ENCODE data around the gene IGFBPL1.
A peak's percentile ranks its signal among the peaks of the same experiment; 100 is the strongest.

Gene IGFBPL1, protein sequence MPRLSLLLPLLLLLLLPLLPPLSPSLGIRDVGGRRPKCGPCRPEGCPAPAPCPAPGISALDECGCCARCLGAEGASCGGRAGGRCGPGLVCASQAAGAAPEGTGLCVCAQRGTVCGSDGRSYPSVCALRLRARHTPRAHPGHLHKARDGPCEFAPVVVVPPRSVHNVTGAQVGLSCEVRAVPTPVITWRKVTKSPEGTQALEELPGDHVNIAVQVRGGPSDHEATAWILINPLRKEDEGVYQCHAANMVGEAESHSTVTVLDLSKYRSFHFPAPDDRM

DNA sequence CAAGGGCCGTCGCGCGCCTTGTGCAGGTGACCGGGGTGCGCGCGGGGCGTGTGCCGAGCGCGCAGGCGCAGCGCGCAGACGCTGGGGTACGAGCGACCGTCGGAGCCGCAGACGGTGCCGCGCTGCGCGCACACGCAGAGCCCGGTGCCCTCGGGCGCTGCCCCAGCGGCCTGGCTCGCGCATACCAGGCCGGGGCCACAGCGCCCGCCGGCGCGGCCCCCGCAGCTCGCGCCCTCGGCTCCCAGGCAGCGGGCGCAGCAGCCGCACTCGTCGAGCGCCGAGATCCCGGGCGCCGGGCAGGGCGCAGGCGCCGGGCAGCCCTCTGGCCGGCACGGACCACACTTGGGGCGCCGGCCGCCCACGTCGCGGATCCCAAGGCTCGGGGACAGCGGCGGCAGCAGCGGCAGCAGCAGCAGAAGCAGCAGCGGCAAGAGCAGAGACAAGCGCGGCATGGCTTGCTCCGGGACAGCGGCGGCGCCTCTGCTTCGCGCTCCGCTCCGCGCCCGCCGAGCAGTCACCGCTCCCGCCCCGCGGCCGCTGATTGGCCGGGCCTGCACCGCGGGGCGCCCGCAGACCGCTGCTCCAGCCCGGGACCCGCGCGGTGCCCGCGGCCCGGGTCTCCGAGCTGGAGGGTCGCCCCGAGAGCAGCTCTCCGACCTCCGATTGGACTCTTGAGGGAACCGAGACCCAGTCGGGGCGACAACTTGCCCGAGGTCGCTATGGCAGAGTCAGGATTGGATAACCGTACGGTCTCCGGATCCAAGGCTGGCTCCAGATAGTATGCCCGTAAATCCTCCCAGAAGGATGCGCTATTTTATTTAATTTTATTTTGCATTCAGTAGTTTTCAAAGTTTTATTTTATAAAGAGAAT is at the start of gene IGFBPL1:
TSS of gene IGFBPL1 (minus strand) at position 482 of the 871 bp plus-strand sequence. CDS start at position 452, 30 bp downstream.
- DNase-seq = peak; percentile 83

DNA sequence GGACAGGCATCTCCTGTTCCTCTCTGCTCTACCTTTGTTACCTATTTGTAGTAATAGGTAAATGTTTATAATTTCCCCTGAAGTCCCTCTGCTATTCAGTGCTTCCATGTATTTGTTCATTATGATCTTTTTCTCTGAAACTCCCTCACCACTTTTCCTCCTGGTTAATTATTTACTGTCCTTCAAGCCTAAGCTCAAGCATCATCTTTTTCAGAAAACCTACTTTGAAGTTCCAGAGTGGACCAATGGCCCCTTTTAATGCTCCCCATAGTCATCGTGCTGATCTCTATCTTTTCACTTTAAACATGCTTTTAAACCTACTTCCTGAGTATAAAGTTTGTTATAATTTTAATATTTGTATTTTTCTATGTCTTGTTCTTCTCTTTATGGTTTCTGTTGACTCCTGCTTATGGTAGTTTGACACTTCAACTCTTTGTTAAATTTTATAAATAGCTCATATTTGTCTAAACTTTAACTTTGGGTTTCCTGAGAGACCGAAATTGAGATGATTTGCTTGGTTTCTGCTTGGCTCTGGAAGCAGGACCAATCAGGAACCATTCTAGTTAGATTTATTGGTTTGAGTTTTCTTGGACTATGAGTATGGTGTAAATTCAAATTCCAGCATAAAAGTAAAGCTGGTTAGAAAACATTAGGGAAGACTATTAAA is 48.5 kb upstream of the IGFBPL1 start:
- DNase-seq = peak; percentile 68

DNA sequence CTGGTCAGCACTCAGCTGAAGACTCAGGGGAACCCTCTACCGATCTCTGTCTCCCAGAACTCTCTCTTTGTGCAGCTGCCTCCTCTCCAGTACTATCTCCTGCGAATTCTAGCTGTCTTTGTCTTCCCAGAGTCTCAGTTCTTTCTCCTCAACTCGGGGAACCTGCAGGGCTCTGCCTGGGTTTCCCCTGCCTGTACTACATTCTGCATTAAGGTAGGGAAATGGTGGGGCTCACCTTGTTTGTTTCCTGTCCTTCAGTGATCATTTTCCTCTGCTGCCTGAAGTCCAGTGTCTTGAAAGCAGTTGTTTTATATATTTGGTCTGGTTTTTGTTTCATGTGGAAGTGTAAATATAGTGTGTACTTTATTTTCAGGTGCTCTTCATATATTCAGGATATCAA is 43.1 kb upstream of the IGFBPL1 start:
- peak; percentile 48 for DNase-seq

DNA sequence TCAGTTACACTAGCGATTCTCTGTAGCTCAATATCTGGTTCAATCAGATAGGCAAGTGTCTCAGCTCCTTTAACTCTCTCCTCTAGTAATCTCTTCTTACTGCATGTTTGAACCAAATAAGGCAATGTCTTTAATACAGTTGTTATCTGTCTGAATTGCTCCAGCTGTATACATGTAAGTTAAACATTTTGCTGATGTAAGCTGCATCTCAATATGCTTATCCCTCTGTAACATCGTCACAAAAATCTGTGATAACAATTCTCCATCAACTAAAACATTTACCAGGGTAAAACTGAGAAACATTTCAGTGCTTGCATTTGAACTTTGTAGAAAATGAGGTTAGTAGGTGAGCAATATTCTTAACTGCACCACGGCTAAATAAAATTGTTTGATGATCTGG is 29.6 kb upstream of the IGFBPL1 start:
- no peak for DNase-seq

DNA sequence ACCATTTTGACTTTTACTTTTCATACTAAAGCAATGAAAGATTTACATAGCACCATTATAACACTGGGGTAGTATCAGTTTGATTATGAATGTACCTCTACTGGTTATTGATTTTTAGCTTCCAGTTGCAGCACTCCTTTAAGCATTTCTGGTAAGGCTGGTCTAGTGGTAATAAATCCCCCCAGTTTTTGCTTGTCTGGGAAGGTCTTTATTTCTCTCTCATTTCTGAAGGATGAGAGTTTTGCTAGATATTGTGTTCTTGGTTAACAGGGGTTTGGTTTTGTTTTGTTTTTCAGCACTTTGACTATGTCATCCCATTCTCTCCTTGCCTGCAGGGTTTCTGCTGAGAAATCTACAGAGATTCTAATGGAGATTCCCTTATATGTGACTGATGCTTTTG is 26.9 kb upstream of the IGFBPL1 start:
- no peak for DNase-seq

DNA sequence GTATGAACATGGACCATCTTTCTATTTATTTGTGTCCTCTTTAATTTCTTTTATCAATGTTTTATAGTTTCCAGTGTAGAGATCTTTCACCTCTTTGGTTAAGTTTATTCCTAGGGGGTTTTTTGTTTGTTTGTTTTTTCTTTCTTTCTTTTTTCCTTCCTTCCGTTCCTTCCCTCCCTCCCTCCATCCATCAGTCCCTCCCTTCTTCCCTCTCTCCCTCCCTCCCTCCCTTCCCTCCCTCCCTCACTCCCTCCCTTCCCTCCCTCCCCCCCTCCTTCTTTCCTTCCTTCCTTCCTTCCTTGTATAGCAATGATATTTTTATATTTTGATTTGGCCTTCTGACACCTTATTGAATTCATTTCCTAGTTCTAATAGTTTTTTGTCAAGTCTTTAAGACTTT is 23.4 kb upstream of the IGFBPL1 start:
- no peak for DNase-seq

DNA sequence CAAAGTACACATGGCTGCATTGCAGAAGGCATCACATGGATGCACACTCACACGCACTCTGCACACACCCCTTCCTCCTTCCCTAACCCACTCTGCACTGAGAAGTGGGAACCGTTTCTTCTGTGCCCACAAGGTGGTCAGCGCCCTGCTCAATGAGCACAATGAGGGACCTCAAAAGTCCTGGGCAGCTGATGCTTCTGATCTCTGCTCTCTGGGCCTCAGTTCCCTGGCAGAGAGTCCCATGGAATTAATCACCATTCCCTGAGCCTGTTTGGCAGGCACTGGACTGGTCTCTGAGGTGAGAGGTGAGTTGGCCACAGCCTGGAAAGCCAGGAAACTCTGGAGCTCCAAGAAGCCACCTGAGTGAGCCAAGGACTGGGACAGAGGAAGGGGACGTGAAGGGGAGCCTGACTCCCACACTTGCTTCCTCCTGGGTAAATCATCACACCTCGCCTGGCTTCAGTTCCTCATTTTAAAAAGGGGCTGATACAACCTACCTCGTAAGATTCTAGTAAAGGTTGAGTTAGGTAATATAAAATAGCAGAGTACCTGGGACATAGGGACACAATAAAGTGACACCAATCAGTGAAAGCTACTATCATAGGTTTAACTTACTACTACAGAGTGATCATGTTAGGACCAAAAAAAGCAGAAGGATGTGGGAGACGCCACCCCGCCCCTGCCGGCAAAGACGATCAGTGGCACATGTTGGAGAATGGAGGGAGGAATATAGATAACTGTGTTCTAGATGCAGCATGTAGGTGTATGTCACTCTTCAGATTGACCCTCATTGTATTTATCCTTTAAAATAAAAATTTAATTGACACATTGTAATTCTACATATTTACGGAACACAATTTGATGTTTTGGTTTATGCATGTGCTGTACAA is 21.1 kb upstream of the IGFBPL1 start:
- no peak for DNase-seq

DNA sequence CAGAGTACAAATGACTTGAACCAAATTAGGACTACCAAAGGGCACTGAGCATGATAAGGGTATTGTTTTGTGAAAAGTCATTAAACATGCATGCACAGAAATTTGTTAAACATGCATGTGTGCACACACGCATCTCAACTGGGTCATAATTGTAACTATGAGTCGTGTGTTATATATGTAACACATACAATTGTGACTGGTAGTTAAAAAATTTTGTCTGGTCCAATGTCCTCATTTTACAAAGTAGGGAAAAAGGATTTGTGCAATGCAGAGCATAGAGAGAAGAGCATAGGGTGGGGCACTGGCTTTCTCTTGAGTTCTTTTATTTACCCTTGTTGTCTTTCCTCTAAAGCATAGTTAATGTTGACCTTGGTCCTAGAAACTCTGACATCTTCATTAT is 19.3 kb upstream of the IGFBPL1 start:
- DNase-seq = peak; percentile 43

DNA sequence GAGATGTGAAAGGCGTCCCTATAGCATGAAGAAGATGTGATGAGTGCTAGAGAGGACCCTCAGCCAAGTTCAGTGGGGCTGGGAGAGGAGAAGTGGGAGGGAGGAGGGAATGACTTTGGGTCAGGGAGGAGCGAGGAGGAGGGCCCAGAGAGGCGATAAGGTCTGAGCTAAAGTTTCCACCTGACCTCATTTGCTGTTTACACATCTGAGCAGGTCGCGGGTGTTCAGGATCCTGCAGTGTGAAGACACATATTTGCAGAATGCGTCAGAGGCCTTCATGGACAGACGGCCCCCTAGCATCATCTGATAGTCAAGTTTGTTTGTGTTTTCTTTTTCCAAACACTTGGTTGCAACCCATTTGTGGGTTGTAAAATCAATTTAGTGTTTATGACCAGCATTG is 18.9 kb upstream of the IGFBPL1 start:
- DNase-seq = peak; percentile 89

DNA sequence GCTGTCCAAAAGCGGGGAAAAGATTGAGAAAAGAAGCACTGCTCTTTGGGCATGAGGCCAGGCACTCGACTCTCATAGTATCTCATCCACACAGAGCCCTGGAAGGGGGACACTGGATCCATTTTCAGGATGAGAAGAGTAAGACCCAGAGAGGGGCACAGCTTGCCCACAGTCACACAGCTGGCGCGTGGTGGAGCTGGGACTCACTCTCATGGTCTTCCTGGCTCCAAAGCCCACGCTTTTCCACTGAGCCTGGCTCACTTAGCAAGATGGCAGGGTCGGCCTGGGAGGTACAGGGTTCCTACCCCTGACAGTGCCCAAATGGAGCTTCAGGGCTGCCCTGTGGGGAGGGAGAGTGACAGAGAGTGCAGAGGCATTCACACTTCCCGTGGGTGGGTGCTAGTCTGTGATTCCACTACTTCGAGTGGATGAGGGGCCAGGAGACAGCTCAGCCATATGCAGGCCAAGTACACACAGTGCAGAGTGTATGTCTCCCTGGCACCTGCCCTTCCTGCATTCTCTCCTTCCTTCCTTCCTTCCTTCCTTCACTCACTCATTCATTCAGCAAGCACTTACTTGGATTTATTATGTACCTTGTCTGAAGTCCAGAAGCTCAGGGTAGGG is 18.3 kb upstream of the IGFBPL1 start:
- peak; percentile 43 for DNase-seq

DNA sequence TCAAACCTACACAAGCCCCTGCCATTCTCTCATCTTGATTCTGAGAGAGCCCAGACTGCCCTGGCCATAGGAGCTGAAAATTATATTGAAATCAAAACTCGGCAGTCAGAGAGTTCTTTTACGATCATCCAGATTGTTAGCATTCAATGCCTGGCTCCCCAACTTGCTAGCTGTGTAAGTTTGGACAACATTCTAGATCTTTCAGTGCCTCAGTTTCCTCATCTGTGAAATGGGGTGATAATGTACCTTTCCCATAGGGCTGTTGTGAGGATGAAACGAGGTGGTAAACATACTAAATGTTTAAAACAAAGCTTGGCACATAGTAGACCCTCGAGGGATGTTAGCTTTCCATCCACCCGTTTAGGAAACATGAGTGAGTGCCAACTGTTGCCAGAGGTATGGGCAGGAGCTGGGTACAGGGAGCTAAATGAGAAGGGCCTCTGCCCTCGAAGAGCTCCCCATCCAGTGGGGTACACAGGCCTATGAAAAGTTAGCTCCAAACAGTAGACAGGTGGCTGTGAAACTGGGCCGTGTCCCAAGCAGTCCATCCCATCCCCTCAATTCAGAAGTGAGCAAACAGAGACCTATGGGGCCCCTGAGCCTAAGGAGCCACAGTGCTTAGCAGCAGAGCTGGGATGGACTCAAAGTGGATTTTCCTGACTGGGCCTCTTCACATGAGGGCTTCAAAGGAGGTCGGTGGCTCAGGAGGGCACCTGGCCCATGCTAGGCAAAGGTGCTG is 17.3 kb upstream of the IGFBPL1 start:
- peak; percentile 3 for DNase-seq

DNA sequence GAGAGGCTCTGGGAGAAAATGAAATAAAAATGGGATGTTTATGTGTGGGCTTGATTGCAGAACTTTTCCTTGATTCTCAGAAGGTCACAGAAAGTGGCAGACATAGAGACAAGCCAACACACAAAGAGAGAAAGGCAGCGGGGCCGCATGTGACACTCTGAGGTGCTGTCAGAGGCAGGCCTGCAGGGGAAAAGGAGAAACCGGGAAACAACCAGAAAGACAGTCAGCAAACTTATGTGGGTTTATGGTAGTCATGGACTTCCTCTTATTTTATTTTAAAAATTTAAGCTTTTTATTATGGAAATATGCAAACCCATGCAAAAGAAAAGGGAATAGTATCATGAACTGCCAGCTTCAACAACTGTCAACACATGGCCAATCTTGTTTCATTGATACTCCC is 16.3 kb upstream of the IGFBPL1 start:
- DNase-seq = no peak

DNA sequence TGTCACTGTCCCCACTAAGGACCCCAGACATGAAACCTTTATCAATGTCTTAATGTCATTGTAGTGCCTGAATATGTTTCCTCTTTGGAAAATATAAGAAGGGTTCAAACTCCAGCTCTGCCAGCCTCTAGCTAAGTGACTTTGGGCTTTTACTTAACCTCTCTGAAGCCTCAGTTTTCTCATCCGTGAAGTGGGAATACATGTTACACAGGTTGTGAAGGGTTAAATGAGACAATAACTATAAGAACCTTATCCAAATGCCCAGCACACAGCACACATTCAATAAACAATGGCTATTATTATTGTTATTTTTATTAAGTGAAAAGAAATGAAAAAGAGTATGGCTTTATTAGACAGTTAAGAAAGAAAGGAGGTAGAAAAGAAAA is 15.7 kb upstream of the IGFBPL1 start:
- DNase-seq = no peak

DNA sequence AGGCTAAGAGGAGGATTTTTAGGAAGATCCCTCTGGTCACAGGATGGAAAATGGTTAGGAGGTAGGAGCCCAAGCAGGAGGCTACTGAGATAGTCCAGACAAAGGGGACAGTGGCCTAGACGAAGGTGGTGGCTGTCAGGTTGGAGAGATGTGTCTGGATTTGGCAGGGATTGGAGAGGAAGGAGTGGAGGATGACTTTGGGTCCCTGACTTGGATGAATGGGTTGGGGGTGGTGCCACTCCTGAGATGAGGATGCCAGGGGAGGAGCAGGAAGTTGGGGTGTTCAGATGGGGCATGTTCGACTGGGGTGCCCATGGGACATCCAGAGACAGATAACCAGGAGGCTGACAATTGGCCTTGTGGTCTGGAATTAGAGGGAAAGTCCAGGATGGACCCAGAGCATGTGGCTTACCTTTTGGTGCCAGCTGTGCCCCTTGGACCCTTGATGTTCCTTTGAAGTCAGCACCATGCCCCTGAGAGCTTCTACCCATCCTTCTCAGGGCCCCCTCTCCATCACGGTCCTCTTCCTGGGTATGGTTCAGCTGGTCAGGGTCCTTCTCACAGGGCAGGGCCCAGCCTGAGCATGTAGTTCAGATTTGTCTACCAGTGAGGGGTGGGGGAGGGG is 15.1 kb upstream of the IGFBPL1 start:
- DNase-seq = no peak

DNA sequence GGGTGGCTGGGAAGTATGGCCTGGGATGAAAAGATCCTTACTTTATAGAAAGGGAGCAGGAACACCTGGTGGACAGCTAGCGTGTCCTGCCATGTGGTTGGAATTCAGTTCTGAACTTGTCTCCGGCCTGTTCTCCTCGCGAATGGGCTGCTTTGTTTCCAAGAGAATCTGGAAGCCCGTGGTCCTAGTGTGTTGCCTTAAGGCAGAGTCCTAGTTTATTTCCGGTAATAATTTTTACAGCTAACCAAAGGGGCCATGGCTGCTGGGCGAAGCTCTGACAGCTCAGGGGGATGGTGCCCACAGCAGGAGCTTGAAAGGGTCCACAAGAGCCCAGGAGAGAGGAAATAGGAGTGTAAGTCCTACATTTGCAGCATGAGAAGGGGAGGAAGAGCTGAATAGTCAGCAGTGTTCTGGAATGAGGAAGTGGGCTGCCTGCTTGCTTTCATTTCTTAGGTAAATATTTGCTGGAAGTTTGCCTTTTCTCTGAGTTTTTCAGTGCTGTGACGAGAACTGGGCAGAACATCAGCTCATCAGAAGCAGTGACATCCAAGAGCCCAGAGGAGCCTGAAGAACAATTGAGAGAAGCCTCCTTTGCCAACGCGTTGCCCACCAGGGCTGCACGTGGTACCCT is 13.1 kb upstream of the IGFBPL1 start:
- peak; percentile 68 for DNase-seq

DNA sequence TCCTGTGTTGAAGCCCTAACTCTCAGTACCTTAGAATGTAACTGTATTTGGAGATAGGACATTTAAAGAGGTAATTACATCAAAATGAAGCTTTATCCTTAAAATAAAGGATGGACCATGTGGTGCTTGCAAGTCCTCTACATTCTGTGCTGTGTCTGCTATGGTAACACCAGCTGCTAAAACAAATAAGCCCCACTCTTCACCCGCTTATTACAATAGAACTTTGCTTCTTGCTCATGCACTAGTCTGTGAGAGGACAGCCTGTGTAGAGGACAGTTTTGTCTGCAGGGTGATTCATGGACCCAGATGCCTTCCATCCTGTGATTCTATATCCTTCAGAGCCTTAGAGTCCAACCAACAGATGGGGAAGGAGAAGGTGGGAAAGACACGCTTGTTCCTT is 12.5 kb upstream of the IGFBPL1 start:
- peak; percentile 10 for DNase-seq

DNA sequence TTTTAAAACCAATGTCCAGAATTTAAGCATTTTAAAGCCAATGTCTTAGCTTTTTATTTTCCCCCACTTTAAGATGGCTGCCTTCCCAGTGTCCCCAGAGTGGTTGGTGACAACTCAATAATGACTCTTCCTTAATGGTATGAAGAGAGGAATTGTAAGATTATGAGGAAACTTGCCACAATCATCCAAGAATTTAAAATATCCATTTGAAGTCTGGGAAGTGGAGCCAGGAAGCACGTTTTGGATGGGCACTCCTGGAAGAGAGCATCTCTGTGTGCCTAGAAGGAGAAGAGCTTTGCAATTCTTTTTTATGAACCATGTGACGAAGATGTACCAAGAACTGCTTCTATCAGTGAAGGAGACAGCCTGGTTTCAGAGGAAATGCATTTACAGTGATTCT is 11.3 kb upstream of the IGFBPL1 start:
- DNase-seq = no peak

DNA sequence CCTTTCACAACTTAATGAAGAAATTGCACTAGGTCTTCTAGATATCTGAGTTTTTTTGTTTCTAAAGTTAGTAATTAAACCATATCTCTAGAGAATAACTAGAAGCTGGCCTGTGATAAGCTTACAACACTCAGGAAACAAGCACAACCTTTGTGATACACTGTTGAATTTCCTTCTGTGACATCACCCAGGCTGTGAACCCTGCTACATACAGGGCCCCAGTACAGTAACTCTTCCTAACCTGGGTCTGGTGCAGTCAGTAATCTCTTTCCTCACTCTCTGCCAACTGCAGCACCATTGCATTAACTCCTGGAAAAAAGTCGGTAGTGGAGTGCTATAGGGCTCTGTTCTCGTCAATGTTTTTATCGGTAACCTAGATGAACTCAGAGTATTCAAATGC is 10.6 kb upstream of the IGFBPL1 start:
- DNase-seq = no peak

DNA sequence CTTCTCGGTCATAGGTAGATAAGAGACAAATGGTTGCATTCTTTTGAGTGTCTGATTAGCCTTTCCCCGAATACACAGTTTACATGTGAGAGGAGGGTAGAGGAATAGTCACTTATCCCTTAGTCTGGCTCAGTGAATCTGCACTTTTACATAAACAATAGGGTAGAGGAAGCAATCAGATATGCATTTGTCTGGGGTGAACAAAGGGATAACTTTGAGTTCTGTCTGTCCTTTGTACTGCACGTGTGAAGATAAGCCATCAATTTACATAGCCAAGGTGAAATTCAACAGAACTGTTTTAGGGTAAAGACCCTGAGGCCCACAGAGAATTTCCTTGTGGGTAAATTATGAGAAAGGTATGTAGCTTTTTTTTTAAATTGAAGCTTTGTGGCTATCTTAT is 10.1 kb upstream of the IGFBPL1 start:
- DNase-seq = no peak

DNA sequence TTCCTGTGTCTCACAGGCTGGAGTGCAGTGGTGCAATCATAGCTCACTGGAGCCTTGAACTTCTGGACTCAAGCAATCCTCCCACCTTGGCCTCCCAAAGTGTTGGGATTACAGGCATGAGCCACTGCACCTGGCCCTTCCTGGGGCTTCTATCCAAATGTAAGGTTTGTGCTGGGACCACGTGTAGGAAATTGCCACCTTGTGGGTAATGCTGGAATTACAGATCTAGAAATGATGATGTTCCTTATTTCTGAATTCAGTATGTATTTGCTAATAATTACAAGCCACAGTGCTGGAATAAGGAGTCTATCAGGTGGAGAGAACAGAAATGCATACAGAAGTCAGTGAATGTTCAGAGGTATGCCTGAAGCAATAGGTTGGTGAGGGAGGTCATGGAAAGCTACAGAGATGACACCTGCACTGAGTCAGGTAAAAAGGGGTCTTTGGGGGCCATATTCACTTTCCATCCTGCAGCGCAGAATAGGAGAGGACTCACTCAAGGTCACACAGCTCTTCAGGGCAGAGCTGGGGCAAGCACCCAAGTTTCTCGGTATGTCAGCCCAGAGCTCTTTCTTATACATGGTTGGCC is 8.8 kb upstream of the IGFBPL1 start:
- peak; percentile 73 for DNase-seq

Measured in DMS53 (cell line).